Head of caudate nucleus (tissue), 42 donors: ENCODE measurements around the gene PTPN11.
"Not testable (repeated sequence)": the region's sequence is repeated elsewhere in the genome, so short reads cannot be mapped to it uniquely, and the experiment has no call there.

ENCODE experiments used
- DNase-seq, 42 donors: peaks; one replicate each; pipeline versions ENCODE4 v3.0.0 to v3.0.0-alpha.2; 2020 to 2021; ENCODE audit warnings: mixed read lengths in 7 of 42
- intact Hi-C: fragments of 100-400 bp; cut with DNase I; formaldehyde crosslinking; loops from one replicate; pipeline ENCODE4 v1.15.0; 2022

Gene PTPN11

DNA sequence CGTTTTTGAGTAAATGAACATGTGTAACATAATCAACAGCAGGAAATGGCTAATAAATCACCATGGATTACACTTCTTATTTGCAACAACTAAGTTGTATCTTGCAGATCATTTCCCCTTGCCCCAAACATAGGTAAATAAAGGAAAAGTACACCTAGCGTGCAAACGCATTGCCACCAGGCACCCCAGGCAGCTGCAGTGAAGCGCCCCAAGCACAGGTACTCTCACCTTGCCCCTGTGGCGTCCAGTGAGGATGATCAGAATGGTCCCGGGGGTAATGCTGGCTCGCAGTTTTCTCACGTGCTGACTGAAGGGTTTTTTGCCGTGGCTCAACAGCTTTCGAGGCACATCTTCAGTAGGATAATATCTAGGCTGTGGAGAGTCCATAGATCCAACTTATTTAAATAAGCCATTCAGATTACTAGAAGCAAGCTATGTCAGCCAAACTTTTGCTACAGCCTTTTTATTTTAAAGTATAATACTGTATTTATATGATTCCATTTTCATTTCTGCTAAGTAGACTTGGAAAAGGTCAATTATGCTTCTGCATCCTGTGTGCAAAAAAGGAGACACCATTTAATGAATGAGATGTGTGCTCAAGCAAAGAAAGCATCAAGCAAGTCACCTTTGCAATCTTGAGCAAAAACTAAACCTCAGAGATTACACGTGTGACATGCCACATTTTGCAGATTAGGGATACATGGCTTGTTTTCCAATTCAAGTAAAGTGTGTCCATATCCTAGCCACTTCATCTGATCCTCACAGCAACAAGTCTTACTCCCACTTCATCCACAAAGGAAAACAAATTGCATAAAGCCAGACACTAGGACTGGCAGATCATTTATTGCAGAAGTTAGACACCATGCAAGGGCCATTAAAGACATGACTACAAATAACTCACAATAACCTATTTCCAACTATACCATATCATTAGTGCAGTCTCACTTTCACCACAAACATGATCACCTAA lies 11.9 kb upstream of the PTPN11 start:
- no peak for DNase-seq
- intact Hi-C loops: no loop called here

DNA sequence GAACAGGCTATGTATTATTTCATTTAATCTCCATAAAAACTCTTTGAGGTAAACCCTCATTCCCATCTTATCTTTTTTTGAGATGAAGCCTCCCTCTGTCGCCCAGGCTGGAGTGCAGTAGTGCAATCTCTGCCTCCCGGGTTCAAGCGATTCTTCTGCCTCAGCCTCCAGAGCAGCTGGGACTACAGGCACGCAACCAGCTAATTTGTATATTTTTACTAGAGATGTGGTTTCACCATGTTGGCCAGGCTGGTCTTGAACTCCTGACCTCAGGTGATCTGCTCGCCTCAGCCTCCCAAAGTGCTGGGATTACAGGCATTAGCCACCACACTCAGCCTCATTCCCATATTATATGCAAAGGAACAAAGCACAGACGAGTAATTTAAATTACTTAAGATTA lies 11.1 kb upstream of the PTPN11 start:
- intact Hi-C loops, DNase-seq: not testable (repeated sequence)

DNA sequence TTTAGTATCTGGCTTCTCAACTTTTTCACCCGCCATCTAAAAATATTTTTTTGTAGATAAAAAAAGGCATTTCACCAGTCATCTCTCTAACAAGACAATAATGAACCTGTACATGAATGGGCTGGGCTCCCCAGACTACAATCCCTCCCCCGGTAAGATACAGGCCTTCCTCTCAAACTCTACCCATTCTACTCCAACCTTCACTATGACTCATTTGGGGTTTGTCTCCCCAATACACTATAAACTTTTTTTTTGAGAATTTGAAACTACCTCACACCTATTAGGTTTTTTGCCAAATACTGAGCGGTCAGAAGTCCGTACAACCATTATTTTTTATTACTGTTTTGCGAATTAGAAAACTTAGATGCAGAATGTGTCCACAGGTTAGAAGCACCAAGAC lies 10.1 kb upstream of the PTPN11 start:
- DNase-seq: no peak
- intact Hi-C loops: loop anchor here (1.0 kb wide), 1 partner anchor 10 kb away; the partner anchor contains the start of gene PTPN11

DNA sequence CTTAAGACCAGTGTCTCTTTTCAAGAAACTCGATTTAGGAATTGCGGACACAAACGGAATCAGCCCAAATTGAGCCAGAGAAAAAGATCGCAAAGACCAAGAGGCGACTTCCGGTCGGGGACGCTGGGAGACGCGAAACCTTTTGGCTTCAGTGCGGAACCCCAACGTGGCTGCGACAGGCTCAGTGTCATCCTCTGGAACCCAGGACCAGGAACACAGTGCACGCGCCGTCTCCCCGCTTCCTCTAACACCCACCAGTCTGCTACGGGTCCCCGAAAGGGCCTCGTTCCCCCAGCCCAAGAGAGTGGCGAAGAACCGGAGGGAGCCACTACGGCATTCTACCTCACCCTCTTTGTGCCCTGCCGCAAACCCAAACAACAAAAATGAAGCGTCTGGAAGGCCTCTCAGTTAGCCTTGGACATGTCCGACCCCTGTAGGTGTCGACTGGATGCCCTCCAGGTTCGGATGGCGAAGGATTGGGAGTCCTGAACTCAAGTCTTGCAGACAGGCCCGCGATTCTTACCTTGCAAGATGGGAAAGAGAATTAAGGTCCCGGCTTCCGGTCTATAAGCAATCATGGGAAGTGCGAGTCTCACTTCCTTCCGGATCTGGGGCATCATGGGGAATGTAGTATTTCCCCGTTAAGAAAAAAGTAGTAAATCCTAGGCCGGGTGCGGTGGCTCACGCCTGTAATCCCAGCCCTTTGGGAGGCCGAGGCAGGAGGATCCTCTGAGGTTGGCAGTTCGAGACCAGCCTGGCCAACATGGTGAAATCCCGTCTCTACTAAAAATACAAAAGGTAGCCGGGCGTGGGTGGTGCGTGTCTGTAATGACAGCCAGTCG lies 9.5 kb upstream of the PTPN11 start, which contains the start of gene RPL6:
Gene RPL6, minus strand, starts transcription at position 542 of the 842 bp plus-strand sequence. CDS start 949 bp downstream, outside the sequence.
- intact Hi-C loops: loop anchor here (1.0 kb wide), 1 partner anchor 9 kb away; the partner anchor contains the start of gene PTPN11
- peak; percentile 60 to 94 (median 85) for DNase-seq

DNA sequence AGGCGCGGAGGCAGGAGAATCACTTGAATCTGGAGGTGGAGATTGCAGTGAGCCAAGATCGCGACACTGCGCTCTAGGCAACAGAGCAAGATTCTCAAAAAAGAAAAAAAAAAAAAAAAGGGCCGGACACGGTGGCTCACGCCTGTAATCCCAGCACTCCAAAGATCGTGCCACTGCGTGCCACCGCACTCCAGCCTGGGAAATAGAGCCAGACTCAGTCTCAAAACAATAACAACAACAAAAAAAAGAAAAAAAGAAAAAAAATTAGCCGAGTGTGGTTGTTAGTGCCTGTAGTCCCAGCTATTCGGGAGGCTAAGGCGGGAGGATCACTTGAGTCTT lies 8.9 kb upstream of the PTPN11 start:
- intact Hi-C loops: loop anchor here (1.0 kb wide), 1 partner anchor 8 kb away; the partner anchor contains the start of gene PTPN11
- DNase-seq: no peak

DNA sequence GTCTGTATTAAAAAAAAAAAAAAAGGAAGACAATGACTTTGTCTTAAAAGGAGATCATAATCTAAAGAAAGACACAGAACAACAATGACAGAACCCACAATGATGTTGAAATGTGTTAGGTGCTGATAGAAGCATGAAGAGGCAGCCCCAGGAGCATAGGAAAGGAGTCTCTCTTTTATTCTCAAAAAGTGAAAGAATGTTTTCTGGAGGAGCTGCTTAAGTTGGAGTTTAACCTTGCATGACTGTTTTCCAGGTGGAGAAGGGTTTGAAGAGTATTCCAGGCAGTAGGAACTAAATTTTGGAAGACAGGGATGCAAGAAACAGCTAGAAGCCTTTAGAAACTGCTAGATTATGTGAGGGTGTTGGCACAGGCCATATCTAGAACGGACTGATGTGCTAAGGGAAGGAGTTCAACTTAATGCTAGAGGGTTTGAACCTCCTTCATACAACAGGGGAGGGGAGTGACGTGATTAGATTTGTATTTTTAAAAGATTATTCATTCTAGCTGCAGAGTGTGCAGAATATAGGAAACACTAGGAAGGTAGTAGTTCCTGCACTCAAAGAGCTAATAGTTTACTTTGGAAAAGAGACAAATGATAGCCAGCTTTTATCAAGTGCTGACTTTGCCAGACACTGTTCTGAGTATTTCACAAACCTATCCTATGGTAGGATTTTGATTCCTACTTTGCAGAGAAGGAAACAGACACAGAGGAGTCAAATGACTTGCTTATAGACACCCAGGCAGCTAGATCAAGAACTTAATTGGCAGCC lies 4.7 kb upstream of the PTPN11 start:
- DNase-seq: no peak
- intact Hi-C loops: no loop called here

DNA sequence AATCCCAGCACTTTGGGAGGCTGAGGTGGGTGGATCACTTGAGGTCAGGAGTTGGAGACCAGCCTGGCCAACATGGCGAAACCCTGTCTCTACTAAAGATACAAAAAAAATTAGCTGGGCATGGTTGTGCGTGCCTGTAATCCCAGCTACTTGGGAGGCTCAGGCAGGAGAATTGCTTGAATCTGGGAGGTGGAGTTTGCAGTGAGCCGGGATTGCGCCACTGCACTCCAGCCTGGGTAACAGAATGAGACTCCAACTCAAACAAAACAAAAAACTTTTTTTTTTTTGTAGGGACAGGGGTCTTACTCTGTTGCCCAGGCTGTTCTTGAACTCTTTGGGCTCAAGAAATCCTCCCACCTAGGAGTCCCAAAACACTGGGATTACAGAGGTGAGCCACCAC lies 3.3 kb upstream of the PTPN11 start:
- DNase-seq, intact Hi-C loops: not testable (repeated sequence)

DNA sequence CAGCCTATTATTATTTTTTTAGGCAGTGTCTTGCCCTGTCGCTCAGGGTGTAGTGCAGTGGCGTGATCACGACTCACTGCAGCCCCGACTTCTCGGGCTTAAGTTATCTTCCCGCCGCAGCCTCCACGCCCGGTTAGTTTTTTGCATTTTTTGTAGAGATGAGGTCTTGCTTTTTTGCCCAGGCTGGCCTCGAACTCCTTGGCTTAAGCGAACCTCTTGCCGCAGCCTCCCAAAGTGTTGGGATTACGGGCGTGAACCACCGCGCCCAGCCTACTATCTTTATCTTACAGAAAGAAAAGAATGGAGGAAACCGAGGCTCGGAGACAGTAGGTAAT lies 507 bp upstream of the PTPN11 start:
- DNase-seq: peak in 6 of 42 donors; percentile 7 to 46 (median 14)
- intact Hi-C loops: loop anchor here (1.0 kb wide), 1 partner anchor 9 kb away; the partner anchor contains the start of gene RPL6

DNA sequence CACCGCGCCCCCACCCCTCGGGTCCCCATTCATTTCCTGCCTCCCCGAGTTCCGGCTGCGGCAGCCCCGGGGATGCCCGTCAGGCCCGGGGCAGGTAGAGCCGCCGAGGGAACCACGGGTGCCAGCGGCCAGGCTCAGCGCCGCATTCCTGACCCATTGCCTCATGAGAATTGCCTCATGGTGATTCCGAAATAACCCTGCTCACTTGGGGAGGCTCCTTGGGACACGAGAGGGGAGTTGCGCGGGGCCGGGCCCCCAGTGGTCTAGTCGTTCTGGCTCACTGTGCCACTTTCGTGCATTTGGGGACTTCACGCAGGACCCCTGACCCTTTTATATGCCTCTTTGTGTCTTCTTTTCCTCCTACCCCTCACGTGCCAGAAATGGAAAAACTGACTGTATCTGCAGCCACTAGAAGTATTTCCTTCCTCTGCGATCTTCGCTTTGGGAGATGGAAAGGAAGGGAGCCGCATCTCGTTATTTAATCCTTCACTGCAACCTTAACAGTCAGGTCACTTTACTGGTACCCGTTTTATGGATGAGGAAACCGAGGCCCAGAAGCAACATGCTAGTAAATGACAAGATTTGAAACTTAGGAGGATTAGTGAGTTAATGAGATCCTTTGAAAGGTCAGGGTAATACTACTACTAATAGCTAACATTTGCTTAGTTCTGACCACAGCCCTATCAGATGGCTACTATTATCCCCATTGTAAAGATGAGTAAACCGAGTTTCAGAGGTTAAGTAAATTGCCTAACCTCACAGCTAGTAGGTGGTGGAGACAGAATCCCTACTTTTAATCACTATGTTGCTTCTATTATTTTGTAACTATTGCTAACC lies 768 bp downstream of the PTPN11 start:
- DNase-seq: peak in 9 of 42 donors; percentile 11 to 48 (median 32)
- intact Hi-C loops: no loop called here

DNA sequence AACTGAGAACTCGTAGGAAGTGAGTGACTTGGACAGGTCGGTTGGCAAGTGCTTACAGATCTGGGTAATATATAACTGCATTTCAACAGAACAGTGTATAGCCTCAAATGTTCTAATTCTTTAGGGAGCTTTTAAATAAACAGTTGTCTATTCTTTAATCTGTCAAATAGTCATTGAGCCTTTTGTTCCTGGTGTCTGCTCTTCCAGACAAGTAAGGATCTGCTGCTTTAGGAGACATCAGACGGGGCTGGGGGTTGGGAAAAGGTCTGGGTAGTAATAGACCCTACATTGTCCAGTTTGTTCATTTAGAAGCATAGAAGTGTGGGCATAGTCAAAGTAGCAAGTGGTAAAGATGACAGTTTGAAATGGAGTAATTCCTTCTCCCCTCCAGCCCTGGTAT lies 2.0 kb downstream of the PTPN11 start:
- intact Hi-C loops: no loop called here
- DNase-seq: no peak

DNA sequence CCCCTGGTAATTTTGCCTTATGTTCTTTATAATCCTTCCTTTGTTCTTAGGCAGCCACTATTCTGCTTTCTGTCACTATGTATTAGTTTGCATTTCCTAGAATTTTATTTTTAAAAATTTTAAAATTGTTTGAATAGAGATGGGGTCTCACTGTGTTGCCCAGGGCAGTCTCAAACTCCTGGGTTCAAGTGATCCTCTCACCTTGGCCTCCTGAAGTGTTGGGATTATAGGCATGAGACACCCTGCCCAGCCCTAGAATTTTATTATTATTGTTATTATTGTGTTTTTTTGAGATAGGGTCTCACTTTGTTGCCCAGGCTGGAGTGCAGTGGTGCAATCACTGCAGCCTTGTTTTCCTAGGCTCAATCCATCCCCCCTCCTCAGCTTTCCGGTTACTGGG lies 2.6 kb downstream of the PTPN11 start:
- no peak for DNase-seq
- intact Hi-C loops: no loop called here

DNA sequence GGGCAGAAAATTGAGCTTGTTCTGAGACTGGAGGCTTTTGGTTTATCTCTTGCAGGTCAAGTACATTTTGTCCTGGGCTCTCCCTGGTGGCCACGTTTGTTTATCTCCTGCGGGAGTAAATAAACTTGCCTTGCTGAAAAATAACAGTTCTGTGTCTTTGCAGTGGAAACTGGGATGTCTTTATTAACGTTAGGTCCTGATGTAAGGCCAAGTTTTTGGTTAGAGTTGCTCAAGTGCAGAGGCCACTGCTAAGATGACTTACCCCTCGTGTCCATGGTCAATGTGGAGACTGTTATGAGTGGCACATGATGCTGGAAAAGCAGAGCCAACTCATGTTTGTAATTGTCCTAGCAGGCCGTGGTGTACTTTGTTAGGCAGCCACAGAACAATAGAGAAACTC lies 3.8 kb downstream of the PTPN11 start:
- peak in 34 of 42 donors; percentile 14 to 88 (median 56) for DNase-seq

DNA sequence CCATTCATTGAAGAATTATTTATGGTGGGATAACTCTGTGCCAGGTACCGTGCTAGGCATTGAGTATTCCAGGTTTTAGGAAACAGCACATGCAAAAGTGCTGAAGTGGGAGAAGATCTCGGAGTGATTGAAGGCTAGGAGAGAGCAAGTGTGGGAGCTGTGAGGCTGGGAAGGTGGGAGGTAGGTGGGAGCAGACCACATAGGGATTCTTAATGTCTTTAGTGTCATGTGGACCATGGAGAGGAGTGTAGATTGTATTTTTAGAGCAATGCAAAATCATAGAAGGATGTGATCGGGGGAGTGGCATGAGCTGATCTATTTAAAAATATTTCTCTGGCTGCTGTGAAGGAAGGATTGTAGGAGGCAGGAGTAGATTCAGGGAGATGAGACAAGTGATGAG lies 5.4 kb downstream of the PTPN11 start:
- DNase-seq: peak in 35 of 42 donors; percentile 12 to 86 (median 55)
- intact Hi-C loops: no loop called here

More for the DNA sequence above, 3.8 kb downstream of the PTPN11 start:
- intact Hi-C loops: no loop called here

DNA sequence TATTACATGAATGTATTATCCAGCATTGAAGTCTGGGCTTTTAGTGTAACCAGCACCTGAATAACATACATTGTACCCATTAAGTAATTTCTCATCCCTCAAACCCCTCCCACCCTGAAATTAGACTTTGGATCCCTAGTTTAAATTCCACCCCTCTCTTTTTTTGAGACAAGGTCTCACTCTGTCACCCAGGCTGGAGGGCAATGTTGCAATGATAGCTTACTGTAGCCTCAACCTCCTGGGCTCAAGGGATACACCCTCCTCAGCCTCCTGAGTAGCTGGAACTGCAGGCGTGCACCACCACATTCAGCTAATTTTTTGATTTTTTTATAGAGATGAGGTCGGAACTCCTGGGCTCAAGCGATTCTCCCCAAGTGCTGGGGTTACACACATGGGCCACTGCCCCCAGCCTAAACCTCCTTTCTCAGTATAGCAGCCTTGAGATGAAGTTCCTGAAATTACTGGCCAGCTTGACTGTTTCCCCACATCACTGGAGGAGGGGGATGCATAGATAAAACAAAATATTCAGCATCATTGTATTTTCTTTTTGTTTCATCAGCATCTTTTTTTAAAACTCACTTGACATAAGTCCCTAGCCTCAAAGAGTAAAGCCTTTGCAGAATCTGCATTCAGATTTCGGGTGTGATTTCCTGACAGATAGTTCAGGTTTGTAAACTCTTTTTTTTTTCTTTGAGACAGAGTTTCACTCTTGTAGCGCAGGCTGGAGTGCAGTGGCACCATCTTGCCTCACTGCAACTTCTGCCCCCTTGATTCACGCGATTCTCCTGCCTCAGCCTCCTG lies 7.0 kb downstream of the PTPN11 start:
- intact Hi-C loops: no loop called here
- no peak for DNase-seq

DNA sequence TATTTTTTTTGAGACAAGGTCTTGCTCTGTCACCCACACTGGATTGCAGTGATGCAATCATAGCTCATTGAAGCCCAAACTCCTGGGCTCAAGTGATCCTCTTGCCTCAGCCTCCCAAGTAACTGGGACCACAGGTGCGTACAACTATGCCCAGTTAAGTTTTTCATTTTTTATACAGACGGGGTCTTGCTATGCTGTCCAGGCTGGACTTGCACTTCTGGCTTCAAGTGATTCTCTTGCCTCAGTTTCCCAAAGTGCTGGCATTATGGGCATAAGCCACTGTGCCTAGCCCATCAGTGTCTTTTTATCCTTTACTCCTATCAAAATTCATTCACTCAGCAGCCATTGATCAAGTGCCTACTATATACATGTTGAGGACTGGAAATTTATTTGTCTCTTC lies 9.0 kb downstream of the PTPN11 start:
- DNase-seq: no peak
- intact Hi-C loops: no loop called here

DNA sequence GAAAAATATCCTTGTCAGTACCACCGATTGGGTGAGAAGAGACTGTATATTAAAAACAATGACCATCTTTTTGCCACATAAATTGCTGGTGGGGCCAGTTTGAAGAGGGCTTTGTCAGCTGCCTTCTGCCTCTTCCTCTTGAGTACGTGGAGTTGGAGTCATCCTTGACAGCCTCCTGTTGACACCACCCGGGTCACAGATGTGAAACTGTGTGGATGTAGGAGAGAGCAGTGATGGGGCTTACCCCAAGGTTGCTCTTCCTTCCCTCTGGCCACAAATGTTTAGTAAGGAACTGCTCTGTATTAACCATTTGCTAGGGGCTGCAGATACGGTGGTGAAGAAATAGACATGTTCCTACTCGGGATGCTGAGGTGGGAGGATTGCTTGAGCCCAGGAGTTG lies 12.2 kb downstream of the PTPN11 start:
- intact Hi-C loops: no loop called here

DNA sequence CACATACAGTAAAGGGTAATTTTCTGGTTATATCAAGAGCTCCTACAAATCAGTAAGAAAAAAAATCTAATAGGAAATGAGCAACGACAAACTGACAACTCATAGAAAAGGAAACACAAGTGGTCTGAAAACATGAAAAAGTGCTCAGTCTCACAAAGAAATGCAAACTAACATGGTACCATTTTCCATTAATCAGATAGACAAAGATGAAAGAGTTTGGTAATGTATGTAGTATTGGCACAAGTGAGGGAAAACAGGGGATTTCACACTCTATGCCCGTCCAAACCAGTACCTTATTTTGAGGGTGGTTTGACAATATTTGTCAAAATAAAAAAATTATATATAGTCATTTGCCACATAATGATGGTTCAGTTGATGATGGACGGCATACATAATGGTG lies 13.2 kb downstream of the PTPN11 start:
- intact Hi-C loops: no loop called here
- DNase-seq: no peak

More for the DNA sequence above, 12.2 kb downstream of the PTPN11 start:
- no peak for DNase-seq
